ENCODE measurements around the gene NPTN. TPM values are rescaled to one million over a fixed set of nuclear protein-coding genes. Genes with fewer than 3 reads are reported as not detected.

The NPTN gene
- total RNA-seq, 1 donor from 2014 or later = 86.6 TPM

DNA sequence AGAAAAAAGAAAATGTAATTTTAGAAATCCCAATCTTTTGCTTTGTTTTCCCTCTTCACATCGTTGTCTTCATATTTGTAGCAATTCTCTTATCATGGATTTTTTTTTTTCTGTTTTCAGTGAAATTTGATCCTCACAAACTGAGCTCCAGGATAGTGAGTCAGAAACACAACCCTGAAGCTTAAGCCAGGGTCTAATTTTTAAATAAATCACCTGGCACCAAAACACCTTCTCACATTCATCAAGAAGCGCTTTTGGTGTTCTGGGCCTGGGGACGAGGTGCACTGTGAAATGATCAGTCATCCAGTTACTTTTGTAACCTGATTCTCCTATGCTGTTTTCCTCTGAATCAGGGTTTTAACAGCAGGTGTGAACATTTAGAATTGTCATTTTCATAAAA is 102.5 kb downstream of the NPTN start:
- TF ChIP-seq CTCF (IDR thresholded peaks at IDR 0.05; ENCODE audit: partially characterized antibody, unreplicated experiment) = no peak
- H3K9me3 Mint-ChIP-seq (ENCODE audit: unreplicated experiment) = peaks cover 1% of the 10 kb centered on the region
- H3K27me3 Mint-ChIP-seq (ENCODE audit: unreplicated experiment) = no peaks in the 10 kb centered on the region
- no peaks in the 10 kb centered on the region for H3K4me1 Mint-ChIP-seq (ENCODE audit: low read depth, unreplicated experiment)
- DNase-seq = no peak
- no peak overlapping the region for H3K27ac Mint-ChIP-seq (ENCODE audit: unreplicated experiment)
- no peaks in the 10 kb centered on the region for H3K36me3 Mint-ChIP-seq (ENCODE audit: unreplicated experiment)
- no peak overlapping the region for H3K4me3 Mint-ChIP-seq (ENCODE audit: unreplicated experiment)

DNA sequence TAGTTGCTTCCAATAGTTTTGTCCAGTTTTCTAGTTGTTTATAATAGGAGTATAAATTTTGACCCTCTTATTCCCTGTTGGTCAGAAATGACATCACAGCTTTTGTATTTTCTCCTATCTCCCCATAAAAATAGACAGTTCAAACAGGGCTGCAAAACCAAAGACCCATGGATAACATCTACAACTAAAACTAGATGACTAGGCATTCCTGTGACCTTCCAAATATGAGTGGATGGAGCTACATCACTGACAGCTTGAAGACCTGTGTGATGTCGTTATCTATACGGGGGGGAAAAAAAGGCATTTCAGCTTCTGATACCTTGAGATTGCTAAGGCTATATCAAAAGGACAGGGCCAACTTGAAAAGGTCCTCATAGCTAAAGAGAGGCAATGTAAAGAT is 105.6 kb downstream of the NPTN start:
- Mint-ChIP-seq H3K4me1 (ENCODE audit: low read depth, unreplicated experiment) (no peaks in the 10 kb centered on the region), H3K4me3 (ENCODE audit: unreplicated experiment) (no peak overlapping the region), H3K9me3 (ENCODE audit: unreplicated experiment) (peaks cover 1% of the 10 kb centered on the region), H3K36me3 (ENCODE audit: unreplicated experiment) (no peaks in the 10 kb centered on the region), H3K27me3 (ENCODE audit: unreplicated experiment) (no peaks in the 10 kb centered on the region), H3K27ac (ENCODE audit: unreplicated experiment) (no peak overlapping the region)
- TF ChIP-seq CTCF (IDR thresholded peaks at IDR 0.05; ENCODE audit: partially characterized antibody, unreplicated experiment) = no peak
- no peak for DNase-seq

DNA sequence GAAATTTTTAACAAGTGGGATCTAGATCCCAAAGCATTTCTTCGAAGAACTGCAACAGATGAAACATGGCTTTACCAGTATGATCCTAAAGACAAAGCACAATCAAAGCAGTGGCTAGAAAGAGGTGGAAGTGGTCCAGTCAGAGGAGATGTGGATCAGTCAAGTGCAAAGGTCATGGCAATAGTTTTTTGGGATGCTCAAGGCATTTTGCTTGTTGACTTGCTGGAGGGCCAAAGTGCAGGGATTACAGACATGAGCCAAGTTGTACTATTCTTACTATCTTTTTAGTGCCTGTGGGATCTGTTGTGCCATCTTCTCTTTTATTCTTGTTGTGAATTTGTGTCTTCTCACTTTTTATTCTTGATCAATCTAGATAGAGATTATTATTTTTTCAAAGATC is 108.3 kb downstream of the NPTN start:
- no peaks in the 10 kb centered on the region for H3K36me3 Mint-ChIP-seq (ENCODE audit: unreplicated experiment)
- no peak overlapping the region for H3K4me3 Mint-ChIP-seq (ENCODE audit: unreplicated experiment)
- H3K27me3 Mint-ChIP-seq (ENCODE audit: unreplicated experiment) = no peaks in the 10 kb centered on the region
- no peak for DNase-seq
- H3K4me1 Mint-ChIP-seq (ENCODE audit: low read depth, unreplicated experiment) = no peaks in the 10 kb centered on the region
- no peak for TF ChIP-seq CTCF (IDR thresholded peaks at IDR 0.05; ENCODE audit: partially characterized antibody, unreplicated experiment)
- no peak overlapping the region for H3K27ac Mint-ChIP-seq (ENCODE audit: unreplicated experiment)
- peaks cover 1% of the 10 kb centered on the region for H3K9me3 Mint-ChIP-seq (ENCODE audit: unreplicated experiment)

- no peak overlapping the region for H3K27ac Mint-ChIP-seq (ENCODE audit: unreplicated experiment)
- H3K36me3 Mint-ChIP-seq (ENCODE audit: unreplicated experiment) = no peaks in the 10 kb centered on the region
- H3K27me3 Mint-ChIP-seq (ENCODE audit: unreplicated experiment) = no peaks in the 10 kb centered on the region
- no peak for DNase-seq
- H3K4me3 Mint-ChIP-seq (ENCODE audit: unreplicated experiment) = no peak overlapping the region
- no peaks in the 10 kb centered on the region for H3K4me1 Mint-ChIP-seq (ENCODE audit: low read depth, unreplicated experiment)
- no peak for TF ChIP-seq CTCF (IDR thresholded peaks at IDR 0.05; ENCODE audit: partially characterized antibody, unreplicated experiment)
- H3K9me3 Mint-ChIP-seq (ENCODE audit: unreplicated experiment) = peaks cover 1% of the 10 kb centered on the region
These were observed 111.2 kb downstream of the NPTN start for GRCh38 chr15:73522011-73522410.

GRCh38 chr15:73518876-73519733 is 114.1 kb downstream of the NPTN start:
- no peak for DNase-seq
- Mint-ChIP-seq H3K4me1 (ENCODE audit: low read depth, unreplicated experiment) (peaks cover 6% of the 10 kb centered on the region), H3K27me3 (ENCODE audit: unreplicated experiment) (no peaks in the 10 kb centered on the region), H3K36me3 (ENCODE audit: unreplicated experiment) (no peaks in the 10 kb centered on the region), H3K4me3 (ENCODE audit: unreplicated experiment) (no peak overlapping the region), H3K9me3 (ENCODE audit: unreplicated experiment) (no peaks in the 10 kb centered on the region), H3K27ac (ENCODE audit: unreplicated experiment) (no peak overlapping the region)
- no peak for TF ChIP-seq CTCF (IDR thresholded peaks at IDR 0.05; ENCODE audit: partially characterized antibody, unreplicated experiment)
